Stimulated activated effector memory CD8-positive, alpha-beta T cell treated with anti-CD3 and anti-CD28 coated beads, Interleukin-12 subunit alpha, Interleukin-12 subunit beta, amount 100 ng/mL, for 72 hours (primary cell): ENCODE results near the gene PGP.

Experiments used
- ATAC-seq: fragments of 150-1000 bp; cut with Tn5 transposase; 2 replicates; pipeline ENCODE4 v1.10.0; 2021
- DNase-seq, 2 donors: peaks; one replicate each; pipeline ENCODE4 v3.0.0; 2021 to 2022; ENCODE audit warnings: low spot score in 2 of 2
- H3K27ac Mint-ChIP-seq: one replicate; pipeline ENCODE4 v1.8.0; 2022; ENCODE audit warnings: mild to moderate bottlenecking, mixed read lengths
- H3K36me3 Mint-ChIP-seq: one replicate; pipeline ENCODE4 v1.8.0; 2022; ENCODE audit warnings: mild to moderate bottlenecking, mixed read lengths
- H3K4me1 Mint-ChIP-seq: one replicate; pipeline ENCODE4 v1.8.0; 2022; ENCODE audit warnings: mixed read lengths
- H3K4me3 Mint-ChIP-seq: one replicate; pipeline ENCODE4 v1.8.0; 2022; ENCODE audit warnings: mild to moderate bottlenecking, mixed read lengths
- H3K9me3 Mint-ChIP-seq: one replicate; pipeline ENCODE4 v1.8.0; 2022; ENCODE audit warnings: mixed read lengths

The PGP gene

GRCh38 chr16:2232094-2232990, 17.7 kb upstream of the PGP start:
- no peak for DNase-seq
- ATAC-seq: no peak
- Mint-ChIP-seq H3K36me3 (peaks cover 22% of the 10 kb centered on the region), H3K27ac (no peak overlapping the region), H3K9me3 (no peaks in the 10 kb centered on the region), H3K4me1 (no peaks in the 10 kb centered on the region), H3K4me3 (no peak overlapping the region)

GRCh38 chr16:2231016-2231931, 16.6 kb upstream of the PGP start:
- peaks cover 22% of the 10 kb centered on the region for H3K36me3 Mint-ChIP-seq
- no peak for DNase-seq
- no peak for ATAC-seq
- H3K4me1 Mint-ChIP-seq: peaks cover 2% of the 10 kb centered on the region
- no peak overlapping the region for H3K4me3 Mint-ChIP-seq
- no peak overlapping the region for H3K27ac Mint-ChIP-seq
- no peaks in the 10 kb centered on the region for H3K9me3 Mint-ChIP-seq

DNA sequence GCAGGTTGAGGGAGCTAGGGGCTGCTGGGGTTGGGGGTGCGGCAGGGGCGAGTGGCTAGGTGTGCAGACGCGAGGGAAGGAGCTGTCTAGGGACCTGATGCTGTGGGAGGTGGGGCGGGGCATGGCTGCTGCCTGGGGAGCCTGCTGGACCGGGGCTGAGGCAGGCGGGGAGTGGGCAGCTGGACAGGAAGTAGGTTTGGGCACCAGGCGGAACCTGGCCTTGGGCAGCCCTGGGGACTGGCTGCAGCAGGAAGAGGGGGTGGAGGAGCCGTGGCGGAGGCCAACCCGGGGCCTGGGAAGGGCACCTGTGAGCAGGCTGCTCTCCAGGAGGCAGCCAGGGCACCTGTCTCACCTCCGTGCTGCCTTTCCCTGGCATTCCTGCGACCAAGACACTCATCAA, 15.7 kb upstream of the PGP start:
- peaks cover 7% of the 10 kb centered on the region for H3K4me1 Mint-ChIP-seq
- H3K36me3 Mint-ChIP-seq: peaks cover 31% of the 10 kb centered on the region
- no peaks in the 10 kb centered on the region for H3K9me3 Mint-ChIP-seq
- peak overlapping the region; percentile 61 for H3K27ac Mint-ChIP-seq
- ATAC-seq: no peak
- no peak overlapping the region for H3K4me3 Mint-ChIP-seq
- DNase-seq: no peak

- peak overlapping the region; percentile 61 for H3K27ac Mint-ChIP-seq
- ATAC-seq (no peak), DNase-seq (no peak)
- H3K9me3 Mint-ChIP-seq: no peaks in the 10 kb centered on the region
- H3K4me3 Mint-ChIP-seq: no peak overlapping the region
- H3K4me1 Mint-ChIP-seq: peaks cover 10% of the 10 kb centered on the region
- H3K36me3 Mint-ChIP-seq: peaks cover 33% of the 10 kb centered on the region
These were observed 15.1 kb upstream of the PGP start for GRCh38 chr16:2229632-2230250.

GRCh38 chr16:2229091-2229490, 14.5 kb upstream of the PGP start:
- no peak for ATAC-seq
- Mint-ChIP-seq H3K27ac (no peak overlapping the region), H3K36me3 (peaks cover 28% of the 10 kb centered on the region), H3K4me1 (peaks cover 16% of the 10 kb centered on the region), H3K9me3 (no peaks in the 10 kb centered on the region), H3K4me3 (no peak overlapping the region)
- DNase-seq: no peak

DNA sequence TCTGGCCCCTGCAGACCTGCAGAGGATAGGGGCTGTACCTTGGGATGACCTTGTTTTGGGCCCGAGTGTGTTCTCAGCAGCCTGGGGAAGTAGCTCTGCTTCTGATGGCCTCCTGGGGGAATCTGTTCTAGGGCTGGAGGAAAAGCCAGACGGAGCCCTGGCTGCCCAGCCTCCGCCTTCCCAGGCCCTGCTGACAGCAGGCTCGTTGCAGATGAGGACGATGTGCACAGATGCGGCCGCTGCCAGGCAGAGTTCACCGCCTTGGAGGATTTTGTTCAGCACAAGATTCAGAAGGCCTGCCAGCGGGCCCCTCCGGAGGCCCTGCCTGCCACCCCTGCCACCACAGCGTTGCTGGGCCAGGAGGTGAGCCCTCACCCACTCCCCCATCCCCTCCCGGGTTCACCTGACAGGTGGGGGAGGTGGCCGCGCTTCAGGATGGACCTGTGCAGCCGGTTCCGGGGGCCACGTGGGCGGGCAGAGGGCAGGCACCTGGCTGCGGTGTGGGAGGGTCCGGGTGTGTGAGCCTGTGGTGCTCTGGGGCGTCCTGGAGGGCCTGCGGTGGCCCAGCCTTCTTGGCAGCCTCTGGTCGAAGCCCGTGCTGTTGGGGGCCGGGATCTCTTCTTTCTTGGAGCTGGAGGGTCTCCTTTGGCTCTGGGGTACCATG, 13.7 kb upstream of the PGP start:
- Mint-ChIP-seq H3K4me1 (peaks cover 17% of the 10 kb centered on the region), H3K4me3 (no peak overlapping the region), H3K36me3 (peaks cover 21% of the 10 kb centered on the region), H3K9me3 (no peaks in the 10 kb centered on the region), H3K27ac (no peak overlapping the region)
- DNase-seq (no peak), ATAC-seq (no peak)

DNA sequence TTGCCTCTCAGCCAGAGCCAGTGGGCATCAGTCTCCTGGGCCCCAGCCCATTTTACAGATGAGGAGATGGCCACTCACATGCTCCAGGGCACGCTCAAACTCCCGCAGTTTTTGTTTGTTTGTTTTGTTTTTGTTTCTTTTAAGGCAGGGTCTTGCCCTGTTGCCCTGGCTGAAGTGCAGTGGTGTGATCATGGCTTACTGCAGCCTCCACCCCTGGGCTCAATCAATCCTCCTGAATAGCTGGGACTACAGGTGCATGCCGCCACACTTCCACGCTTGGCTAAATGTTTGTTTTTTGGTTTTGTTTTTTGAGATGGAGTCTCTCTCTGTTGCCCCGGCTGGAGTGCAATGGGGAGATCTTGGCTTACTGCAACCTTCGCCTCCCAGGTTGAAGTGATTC, 12.3 kb upstream of the PGP start:
- peak overlapping the region; percentile 69 for H3K27ac Mint-ChIP-seq
- peaks cover 19% of the 10 kb centered on the region for H3K36me3 Mint-ChIP-seq
- H3K4me3 Mint-ChIP-seq: no peak overlapping the region

GRCh38 chr16:2226245-2226793, 11.7 kb upstream of the PGP start:
- no peak for DNase-seq
- Mint-ChIP-seq H3K4me3 (no peak overlapping the region), H3K4me1 (peaks cover 17% of the 10 kb centered on the region), H3K9me3 (no peaks in the 10 kb centered on the region), H3K36me3 (peaks cover 16% of the 10 kb centered on the region), H3K27ac (peak overlapping the region; percentile 69)
- ATAC-seq: no peak

More for the DNA sequence above, 12.3 kb upstream of the PGP start:
- no peak for ATAC-seq
- no peaks in the 10 kb centered on the region for H3K9me3 Mint-ChIP-seq
- H3K4me1 Mint-ChIP-seq: peaks cover 17% of the 10 kb centered on the region
- DNase-seq: no peak

- Mint-ChIP-seq H3K27ac (peak overlapping the region; percentile 92), H3K36me3 (peaks cover 11% of the 10 kb centered on the region), H3K4me3 (peak overlapping the region; percentile 80), H3K9me3 (no peaks in the 10 kb centered on the region), H3K4me1 (peaks cover 17% of the 10 kb centered on the region)
- DNase-seq (no peak), ATAC-seq (peak; percentile 33)
These were observed 9.4 kb upstream of the PGP start for GRCh38 chr16:2223942-2224486.

DNA sequence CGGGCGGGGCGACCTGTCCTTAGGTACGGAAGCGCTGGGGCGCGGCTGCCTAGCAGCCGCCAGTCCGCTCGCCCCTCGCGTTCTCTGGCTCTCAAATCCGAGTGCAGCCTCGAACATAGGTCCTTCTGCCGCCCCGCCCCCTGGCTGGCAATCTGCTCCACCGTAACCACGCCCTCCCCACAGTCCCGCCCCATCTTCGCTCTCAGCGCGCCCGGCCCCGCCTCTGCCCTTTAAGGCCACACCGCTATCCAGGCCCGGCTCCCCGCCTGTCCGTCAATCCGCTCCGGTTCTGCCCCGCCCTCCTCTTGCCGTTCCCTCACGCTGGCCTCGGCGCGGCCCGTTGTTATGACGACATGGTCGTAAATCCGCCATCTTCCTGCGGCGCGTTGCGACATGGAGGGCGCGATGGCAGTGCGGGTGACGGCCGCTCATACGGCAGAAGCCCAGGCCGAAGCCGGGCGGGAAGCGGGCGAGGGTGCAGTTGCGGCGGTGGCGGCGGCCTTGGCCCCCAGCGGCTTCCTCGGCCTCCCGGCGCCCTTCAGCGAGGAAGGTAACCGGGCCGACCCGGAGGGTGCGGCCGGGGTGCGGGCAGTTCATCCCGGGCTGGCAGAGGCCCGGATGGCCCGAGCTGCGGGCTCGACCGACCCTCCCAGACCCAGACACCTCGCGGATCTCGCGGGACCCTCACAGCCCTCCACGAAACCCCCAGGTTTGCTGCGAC, 8.7 kb upstream of the PGP start, which contains the start of gene E4F1:
Gene E4F1 (plus strand): TSS at position 371 of the 721 bp plus-strand sequence. CDS start 23 bp downstream, at position 394.
- peak within 1 kb of the TSS; percentile 80 for H3K4me3 Mint-ChIP-seq
- H3K4me1 Mint-ChIP-seq: peaks cover 17% of the 10 kb centered on the region
- H3K27ac Mint-ChIP-seq: peak within 1 kb of the TSS; percentile 92

DNA sequence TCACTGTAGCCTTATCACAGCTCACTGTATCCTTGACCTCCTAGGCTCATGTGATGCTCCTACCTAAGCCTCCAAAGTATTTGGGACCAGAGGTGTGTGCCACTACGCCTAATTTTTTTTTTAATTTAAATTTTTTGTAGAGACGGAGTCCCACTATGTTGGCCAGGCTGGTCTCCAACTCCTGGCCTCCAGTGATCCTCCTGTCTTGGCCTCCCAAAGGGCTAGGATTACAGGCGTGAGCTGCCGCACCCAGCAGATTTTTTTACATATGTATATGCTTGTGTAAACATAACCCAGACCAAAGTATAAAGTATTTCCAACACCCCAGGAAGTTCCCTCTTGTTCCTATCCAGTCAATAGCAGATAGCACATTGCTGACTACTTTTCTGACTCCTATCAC, 1.7 kb upstream of the PGP start:
- Mint-ChIP-seq H3K27ac (peak overlapping the region; percentile 82), H3K36me3 (peaks cover 29% of the 10 kb centered on the region), H3K4me1 (peaks cover 21% of the 10 kb centered on the region), H3K9me3 (no peaks in the 10 kb centered on the region), H3K4me3 (peak overlapping the region; percentile 75)
- no peak for DNase-seq
- ATAC-seq: no peak

More for the DNA sequence above, 8.7 kb upstream of the PGP start, which contains the start of gene E4F1:
- Mint-ChIP-seq H3K9me3 (no peaks in the 10 kb centered on the region), H3K36me3 (peaks cover 11% of the 10 kb centered on the region)
- peak; percentile 98 for ATAC-seq
- peak; percentile 97 to 100 for DNase-seq

DNA sequence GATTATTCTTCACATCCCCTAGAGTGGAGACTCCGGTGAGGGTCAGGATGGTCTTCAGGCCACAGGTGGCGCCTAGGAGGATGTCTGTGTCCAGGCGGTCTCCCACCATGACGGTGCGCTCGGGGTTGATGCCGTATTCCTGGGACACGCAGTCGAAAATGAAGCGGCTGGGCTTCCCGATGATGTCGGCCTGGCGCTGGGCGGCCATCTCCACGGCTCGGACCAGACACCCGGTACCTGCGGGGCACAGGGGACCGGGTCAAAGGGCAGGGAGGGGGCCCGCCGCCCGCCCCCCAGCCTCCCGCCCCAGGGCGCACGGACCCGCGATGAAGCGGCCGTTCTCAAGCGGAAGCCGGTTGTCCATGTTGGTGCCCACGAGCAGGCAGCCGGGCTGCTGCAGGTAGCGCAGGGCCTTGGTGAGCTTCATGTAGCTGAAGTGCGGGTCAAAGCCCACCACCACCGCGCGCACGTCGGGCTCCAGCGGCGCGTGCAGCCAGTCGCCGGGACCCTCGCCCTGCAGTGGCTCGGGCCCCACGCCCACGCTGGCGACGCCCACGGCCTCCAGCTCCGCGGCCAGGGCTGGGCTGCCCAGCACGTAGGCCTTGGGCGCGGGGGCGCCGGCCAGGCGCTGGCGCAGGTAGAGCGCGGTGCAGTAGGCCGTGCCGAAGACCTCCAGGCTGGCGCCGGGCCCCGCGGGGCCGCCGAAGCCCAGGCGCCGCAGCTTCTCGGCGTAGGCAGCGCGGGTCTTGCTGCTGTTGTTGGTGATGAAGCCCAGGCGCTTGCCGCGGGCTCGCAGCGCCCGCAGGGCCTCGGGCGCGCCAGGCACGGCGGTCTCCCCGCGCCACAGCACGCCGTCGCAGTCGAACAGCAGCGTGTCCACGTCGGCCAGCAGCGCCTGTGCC, 572 bp downstream of the PGP start:
- Mint-ChIP-seq H3K9me3 (no peaks in the 10 kb centered on the region), H3K4me1 (peaks cover 21% of the 10 kb centered on the region), H3K36me3 (peaks cover 40% of the 10 kb centered on the region), H3K27ac (peak overlapping the region; percentile 82), H3K4me3 (peak overlapping the region; percentile 75)
- ATAC-seq (no peak), DNase-seq (peak in 1 of 2 donors; percentile 70)
